GM12878 (cell line): ENCODE data around the gene TOGARAM1. TPM values are rescaled to one million over a fixed set of nuclear protein-coding genes. Genes with fewer than 3 reads are reported as not detected.

Source experiments
- ATAC-seq: fragments of 200-7000 bp; cut with Tn5 transposase; 3 replicates; pipeline ENCODE4 v1.9.1; 2020; ENCODE audit warnings: mild to moderate bottlenecking, moderate library complexity
- BruUV-seq: library from RNA; stranded (reverse); fragments of 400-500 nt; replicated peaks from 2 replicates; lab custom pipeline; 2021; lab: Mats Ljungman, UMichigan
- CTCF ChIA-PET: fragments of 300-600 bp; sonication (Branson Sonifier 250); formaldehyde crosslinking; extraction: SDS; loops from one replicate; lab custom pipeline; 2021; ENCODE audit warnings: inconsistent platforms; lab: Yijun Ruan, JAX
- POLR2A ChIA-PET: fragments of 350-600 bp; formaldehyde crosslinking; extraction: SDS; loops from one replicate; lab custom pipeline; 2021; ENCODE audit warnings: inconsistent platforms; lab: Charles Lee
- RAD21 ChIA-PET: fragments of 300-600 bp; sonication (Branson Sonifier 250); formaldehyde crosslinking; loops from one replicate; lab custom pipeline; 2023; ENCODE audit warnings: antibody characterized with exemption; ENCODE audit not compliant: unreplicated experiment; lab: Charles Lee
- SMC1A ChIA-PET: fragments of 300-600 bp; sonication (Branson Sonifier 250); formaldehyde crosslinking; loops from one replicate; lab custom pipeline; 2023; ENCODE audit not compliant: unreplicated experiment, uncharacterized antibody; lab: Charles Lee
- DNase-seq: peaks from one replicate; pipeline ENCODE4 v3.0.0-alpha.2; 2011; ENCODE audit warnings: low read depth, low spot score
- FAIRE-seq: peaks from 3 replicates; lab custom pipeline; 2011; peaks lifted over from hg19 to GRCh38; lab: Jason Lieb, UNC
- H2AFZ ChIP-seq: 2 replicates; pipeline ENCODE4 v1.6.0; 2011; ENCODE audit warnings: low read depth, low read length, control low read depth; ENCODE audit not compliant: control insufficient read depth
- H3K27ac ChIP-seq: 2 replicates; pipeline ENCODE4 v1.5.1; 2011; ENCODE audit warnings: control low read depth; ENCODE audit not compliant: control insufficient read depth, insufficient read depth
- H3K27me3 ChIP-seq, 2 experiments: replicated peaks in 1 of 2; 2 replicates each; pipeline versions ENCODE4 v1.6.0 to v1.6.1; 2011; ENCODE audit warnings: low read length in 1 of 2; ENCODE audit not compliant: control insufficient read depth in 2 of 2, insufficient read depth in 2 of 2
- H3K36me3 ChIP-seq, 2 experiments: 2 replicates each; pipeline ENCODE4 v1.5.1; 2011; ENCODE audit warnings: low read length in 1 of 2; ENCODE audit not compliant: control insufficient read depth in 2 of 2, insufficient read depth in 2 of 2
- H3K4me1 ChIP-seq: 2 replicates; pipeline ENCODE4 v1.6.1; 2011; ENCODE audit warnings: mild to moderate bottlenecking, low read length, moderate library complexity, mixed read lengths; ENCODE audit not compliant: control insufficient read depth, insufficient read depth
- H3K4me2 ChIP-seq: 2 replicates; pipeline ENCODE4 v1.6.0; 2011; ENCODE audit warnings: control low read depth; ENCODE audit not compliant: control insufficient read depth, insufficient read depth
- H3K4me3 ChIP-seq: fragments of 200-600 bp; sonication (generic); 2 replicates; pipeline ENCODE4 v1.5.1; 2016
- H3K79me2 ChIP-seq: 2 replicates; pipeline ENCODE4 v1.6.0; 2011; ENCODE audit warnings: low read length; ENCODE audit not compliant: control insufficient read depth, insufficient read depth
- H3K9ac ChIP-seq: 2 replicates; pipeline ENCODE4 v1.8.0; 2011; ENCODE audit warnings: low read length, control low read depth, mixed read lengths; ENCODE audit not compliant: control insufficient read depth, insufficient read depth
- H3K9me3 ChIP-seq: replicated peaks from 3 replicates; pipeline ENCODE4 v1.5.1; 2011; ENCODE audit warnings: mild to moderate bottlenecking, low read length; ENCODE audit not compliant: control insufficient read depth, insufficient read depth
- H4K20me1 ChIP-seq: 2 replicates; pipeline ENCODE4 v1.6.0; 2011; ENCODE audit not compliant: control insufficient read depth, insufficient read depth
- CEBPB ChIP-seq, 2 experiments: fragments of 150-350 bp in 1 of 2; IDR thresholded peaks; 2 replicates each; pipeline ENCODE4 v1.6.1; 2012 to 2014; ENCODE audit warnings: low read depth in 2 of 2, low read length in 2 of 2, borderline replicate concordance in 1 of 2, inconsistent platforms in 1 of 2
- EP300 ChIP-seq, 2 experiments: fragments of 150-350 bp in 1 of 2; IDR thresholded peaks; 2 replicates each; pipeline ENCODE4 v1.6.1; 2011 to 2012; ENCODE audit warnings: low read depth in 2 of 2, low read length in 2 of 2, borderline replicate concordance in 1 of 2, improper control_type of control experiment in 1 of 2, inconsistent platforms in 1 of 2; ENCODE audit not compliant: control insufficient read depth in 1 of 2
- GABPA ChIP-seq: IDR thresholded peaks from 2 replicates; pipeline ENCODE4 v1.6.1; 2014; ENCODE audit warnings: antibody characterized with exemption, low read depth, mild to moderate bottlenecking, inconsistent platforms
- NR2F1 ChIP-seq: fragments of 450-650 bp; conservative IDR thresholded peaks from 2 replicates; pipeline ENCODE4 v1.6.1; 2017; ENCODE audit warnings: mild to moderate bottlenecking
- RELA ChIP-seq: fragments of 450-650 bp; IDR thresholded peaks from 2 replicates; pipeline ENCODE4 v1.8.0; 2014; ENCODE audit warnings: borderline replicate concordance; ENCODE audit not compliant: partially characterized antibody
- WGBS: methylation state at CpG from one replicate; pipeline ENCODE4 v1.1.6; 2016; ENCODE audit warnings: low lambda C conversion rate; ENCODE audit not compliant: insufficient replicate concordance, insufficient coverage; ENCODE audit errors: missing lambda C conversion rate; 5-methylcytosine and 5-hydroxymethylcytosine counted together
- in situ Hi-C: fragments of 300-500 bp; cut with MboI; formaldehyde crosslinking; loops from 9 replicates; pipeline ENCODE4 v1.14.3; 2018; ENCODE audit warnings: mixed read lengths
- intact Hi-C: fragments of 100-400 bp; cut with micrococcal nuclease; formaldehyde crosslinking; loops from one replicate; pipeline ENCODE4 v1.14.2; 2022; ENCODE audit not compliant: unreplicated experiment
- polyA plus RNA-seq, 11 experiments: library from polyadenylated mRNA; depleted of rRNA in 4 of 11; unstranded in 6 of 11; stranded (reverse) in 5 of 11; fragments of >200 nt; fragmentation: Nextera tagmentation in 4 of 11; fragmentation: Illumina TruSeq in 1 of 11; extraction: Ambion mirVana in 4 of 11; extraction: Trizol in 1 of 11; gene quantifications; 1 replicate in 1 of 11; 2 replicates in 10 of 11; pipeline versions ENCODE4 v1.2.1 to v1.2.3, GENCODE V29; 2011 to 2016; ENCODE audit warnings: inconsistent platforms in 2 of 11, missing spikeins in 2 of 11, low read depth in 1 of 11
- total RNA-seq, 4 experiments: library from RNA; depleted of rRNA in 3 of 4; stranded (reverse); fragments of >200 nt in 3 of 4; fragmentation: Illumina TruSeq in 1 of 4; extraction: Trizol in 1 of 4; gene quantifications; 2 replicates each; pipeline versions ENCODE4 v1.2.1 to v1.2.3, GENCODE V29; 2013 to 2021
- TF ChIP-seq, protein P1 (sequence below): fragments of 450-650 bp; IDR thresholded peaks from 2 replicates; pipeline ENCODE4 v1.6.1; 2014; ENCODE audit warnings: mild to moderate bottlenecking

Gene TOGARAM1
- total and polyA plus RNA-seq, 10 of the 15 experiments (the other 5 are each of a cell fraction or from before 2014, with no cell fraction given), result 2.1 to 14.4 (median 7.2) TPM

GRCh38 chr14:45038865-45039264 is 76.9 kb downstream of the TOGARAM1 start:
- 99% methylated on average over 5 of the region's 5 CpGs for WGBS
- Histone ChIP-seq H3K79me2 (no peaks in the 10 kb centered on the region), H3K36me3 (peaks cover 3 to 15% of the 10 kb centered on the region in 2 experiments; a peak in 3 of 4 replicates), H3K9ac (no peak overlapping the region), H3K4me1 (peaks cover 7% of the 10 kb centered on the region), H3K4me2 (no peak overlapping the region), H3K27ac (no peak overlapping the region), H3K27me3 (no peaks in the 10 kb centered on the region), H3K4me3 (no peak overlapping the region), H3K9me3 (peaks cover 5% of the 10 kb centered on the region; the same call in 1 of the 3 replicates), H4K20me1 (no peaks in the 10 kb centered on the region), H2AFZ (no peak overlapping the region)
- CTCF ChIA-PET, result no interaction called here
- RAD21 ChIA-PET, result no interaction called here
- FAIRE-seq, result no peak
- DNase-seq, result no peak
- SMC1A ChIA-PET, result no interaction called here
- TF ChIP-seq GABPA (no peak), RELA (no peak), CEBPB (IDR thresholded peaks at IDR 0.05; ENCODE audit: borderline replicate concordance in 1 of 2, low read depth in 2 of 2, low read length in 2 of 2) (no peak), EP300 (IDR thresholded peaks at IDR 0.05; ENCODE audit: borderline replicate concordance in 1 of 2, control insufficient read depth in 1 of 2, low read depth in 2 of 2, low read length in 2 of 2) (no peak), NR2F1 (no peak)
- TF ChIP-seq, protein P1, sequence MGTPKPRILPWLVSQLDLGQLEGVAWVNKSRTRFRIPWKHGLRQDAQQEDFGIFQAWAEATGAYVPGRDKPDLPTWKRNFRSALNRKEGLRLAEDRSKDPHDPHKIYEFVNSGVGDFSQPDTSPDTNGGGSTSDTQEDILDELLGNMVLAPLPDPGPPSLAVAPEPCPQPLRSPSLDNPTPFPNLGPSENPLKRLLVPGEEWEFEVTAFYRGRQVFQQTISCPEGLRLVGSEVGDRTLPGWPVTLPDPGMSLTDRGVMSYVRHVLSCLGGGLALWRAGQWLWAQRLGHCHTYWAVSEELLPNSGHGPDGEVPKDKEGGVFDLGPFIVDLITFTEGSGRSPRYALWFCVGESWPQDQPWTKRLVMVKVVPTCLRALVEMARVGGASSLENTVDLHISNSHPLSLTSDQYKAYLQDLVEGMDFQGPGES, result no peak
- in situ Hi-C loops, result no loop called here
- BruUV-seq, result no TSS peak
- intact Hi-C loops, result no loop called here
- ATAC-seq, result no peak
- POLR2A ChIA-PET, result interaction anchor here (0.6 kb wide), 1 partner anchor 19 kb away, joined by 6 read pairs; no protein-coding TSS in a partner anchor
